HCT116 (cell line): Measurements from ENCODE around the gene PATL1.

ENCODE experiments used
- CBX3 ChIP-seq: IDR thresholded peaks from 2 replicates; pipeline ENCODE4 v1.6.1; 2012; ENCODE audit warnings: low read depth
- CEBPB ChIP-seq: IDR thresholded peaks from 2 replicates; pipeline ENCODE4 v1.6.1; 2012; ENCODE audit warnings: low read depth
- EZH2 ChIP-seq: fragments of 200-600 bp; sonication (generic); IDR thresholded peaks from 2 replicates; pipeline ENCODE4 v1.6.1; 2017; ENCODE audit warnings: antibody characterized with exemption, mixed run types
- POLR2A ChIP-seq: IDR thresholded peaks from 2 replicates; pipeline ENCODE4 v1.7.0; 2011; ENCODE audit warnings: borderline replicate concordance; ENCODE audit not compliant: insufficient read depth, insufficient read length; ENCODE audit errors: extremely low read depth
- POLR2AphosphoS5 ChIP-seq: IDR thresholded peaks from 2 replicates; pipeline ENCODE4 v1.6.1; 2011; ENCODE audit warnings: mild to moderate bottlenecking, low read depth, low read length, moderate library complexity
- RAD21 ChIP-seq: IDR thresholded peaks from 2 replicates; pipeline ENCODE4 v1.6.1; 2012; ENCODE audit warnings: low read depth, mild to moderate bottlenecking
- SIN3A ChIP-seq: IDR thresholded peaks from 2 replicates; pipeline ENCODE4 v1.6.1; 2012; ENCODE audit warnings: low read depth
- SP1 ChIP-seq: IDR thresholded peaks from 2 replicates; pipeline ENCODE4 v1.6.1; 2012; ENCODE audit warnings: low read depth
- TCF7L2 ChIP-seq: IDR thresholded peaks from 2 replicates; pipeline ENCODE4 v1.7.0; 2011; ENCODE audit warnings: borderline replicate concordance, inconsistent platforms; ENCODE audit not compliant: insufficient read depth, insufficient read length; ENCODE audit errors: extremely low read depth
- TF ChIP-seq, protein P1 (sequence below), 3 experiments: fragments of 200-600 bp in 1 of 3; sonication (generic) in 1 of 3; IDR thresholded peaks in 2 of 3; conservative IDR thresholded peaks in 1 of 3; 2 replicates each; pipeline ENCODE4 v1.5.1; 2012 to 2017; ENCODE audit warnings: low read depth in 2 of 3, low read length in 2 of 3, antibody characterized with exemption in 1 of 3, borderline replicate concordance in 1 of 3, control low read depth in 1 of 3, mild to moderate bottlenecking in 1 of 3, mixed read lengths in 1 of 3, mixed run types in 1 of 3, moderate library complexity in 1 of 3; ENCODE audit not compliant: insufficient read depth in 1 of 3
- TF ChIP-seq, protein P2 (sequence below): IDR thresholded peaks from 2 replicates; pipeline ENCODE4 v1.6.1; 2012; ENCODE audit warnings: low read depth

DNA sequence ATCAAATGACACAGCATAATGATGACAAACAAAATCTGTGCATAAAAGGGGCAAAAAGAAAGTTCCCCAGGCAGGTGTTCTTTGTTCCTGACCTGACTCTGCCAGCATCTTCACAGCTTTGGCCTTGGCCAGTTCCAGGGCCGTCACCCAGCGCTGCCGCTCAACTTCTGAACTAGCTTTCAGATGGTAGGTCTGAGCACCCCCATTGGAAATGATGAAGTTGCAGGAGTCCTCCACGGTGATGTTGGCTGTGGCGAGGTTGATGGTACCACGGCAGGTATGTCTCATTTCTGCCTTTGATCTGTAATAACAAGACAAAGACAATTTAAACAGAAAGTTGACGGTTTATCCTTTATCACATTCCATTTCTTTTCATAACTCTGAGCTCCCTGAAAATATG lies 58.5 kb downstream of the PATL1 start:
- TF ChIP-seq CBX3, result no peak
- TF ChIP-seq, protein P1, sequence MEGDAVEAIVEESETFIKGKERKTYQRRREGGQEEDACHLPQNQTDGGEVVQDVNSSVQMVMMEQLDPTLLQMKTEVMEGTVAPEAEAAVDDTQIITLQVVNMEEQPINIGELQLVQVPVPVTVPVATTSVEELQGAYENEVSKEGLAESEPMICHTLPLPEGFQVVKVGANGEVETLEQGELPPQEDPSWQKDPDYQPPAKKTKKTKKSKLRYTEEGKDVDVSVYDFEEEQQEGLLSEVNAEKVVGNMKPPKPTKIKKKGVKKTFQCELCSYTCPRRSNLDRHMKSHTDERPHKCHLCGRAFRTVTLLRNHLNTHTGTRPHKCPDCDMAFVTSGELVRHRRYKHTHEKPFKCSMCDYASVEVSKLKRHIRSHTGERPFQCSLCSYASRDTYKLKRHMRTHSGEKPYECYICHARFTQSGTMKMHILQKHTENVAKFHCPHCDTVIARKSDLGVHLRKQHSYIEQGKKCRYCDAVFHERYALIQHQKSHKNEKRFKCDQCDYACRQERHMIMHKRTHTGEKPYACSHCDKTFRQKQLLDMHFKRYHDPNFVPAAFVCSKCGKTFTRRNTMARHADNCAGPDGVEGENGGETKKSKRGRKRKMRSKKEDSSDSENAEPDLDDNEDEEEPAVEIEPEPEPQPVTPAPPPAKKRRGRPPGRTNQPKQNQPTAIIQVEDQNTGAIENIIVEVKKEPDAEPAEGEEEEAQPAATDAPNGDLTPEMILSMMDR (IDR thresholded peaks at IDR 0.05 in 2 of 3, conservative IDR thresholded peaks at IDR 0.05 in 1 of 3; ENCODE audit: borderline replicate concordance in 1 of 3, insufficient read depth in 1 of 3, low read depth in 2 of 3, low read length in 2 of 3), result no peak
- no peak for TF ChIP-seq EZH2
- no peak for TF ChIP-seq POLR2A
- no peak for TF ChIP-seq CEBPB
- no peak for TF ChIP-seq POLR2AphosphoS5
- no peak for TF ChIP-seq RAD21
- no peak for TF ChIP-seq SP1
- TF ChIP-seq, protein P2, sequence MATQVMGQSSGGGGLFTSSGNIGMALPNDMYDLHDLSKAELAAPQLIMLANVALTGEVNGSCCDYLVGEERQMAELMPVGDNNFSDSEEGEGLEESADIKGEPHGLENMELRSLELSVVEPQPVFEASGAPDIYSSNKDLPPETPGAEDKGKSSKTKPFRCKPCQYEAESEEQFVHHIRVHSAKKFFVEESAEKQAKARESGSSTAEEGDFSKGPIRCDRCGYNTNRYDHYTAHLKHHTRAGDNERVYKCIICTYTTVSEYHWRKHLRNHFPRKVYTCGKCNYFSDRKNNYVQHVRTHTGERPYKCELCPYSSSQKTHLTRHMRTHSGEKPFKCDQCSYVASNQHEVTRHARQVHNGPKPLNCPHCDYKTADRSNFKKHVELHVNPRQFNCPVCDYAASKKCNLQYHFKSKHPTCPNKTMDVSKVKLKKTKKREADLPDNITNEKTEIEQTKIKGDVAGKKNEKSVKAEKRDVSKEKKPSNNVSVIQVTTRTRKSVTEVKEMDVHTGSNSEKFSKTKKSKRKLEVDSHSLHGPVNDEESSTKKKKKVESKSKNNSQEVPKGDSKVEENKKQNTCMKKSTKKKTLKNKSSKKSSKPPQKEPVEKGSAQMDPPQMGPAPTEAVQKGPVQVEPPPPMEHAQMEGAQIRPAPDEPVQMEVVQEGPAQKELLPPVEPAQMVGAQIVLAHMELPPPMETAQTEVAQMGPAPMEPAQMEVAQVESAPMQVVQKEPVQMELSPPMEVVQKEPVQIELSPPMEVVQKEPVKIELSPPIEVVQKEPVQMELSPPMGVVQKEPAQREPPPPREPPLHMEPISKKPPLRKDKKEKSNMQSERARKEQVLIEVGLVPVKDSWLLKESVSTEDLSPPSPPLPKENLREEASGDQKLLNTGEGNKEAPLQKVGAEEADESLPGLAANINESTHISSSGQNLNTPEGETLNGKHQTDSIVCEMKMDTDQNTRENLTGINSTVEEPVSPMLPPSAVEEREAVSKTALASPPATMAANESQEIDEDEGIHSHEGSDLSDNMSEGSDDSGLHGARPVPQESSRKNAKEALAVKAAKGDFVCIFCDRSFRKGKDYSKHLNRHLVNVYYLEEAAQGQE, result no peak
- no peak for TF ChIP-seq SIN3A
- no peak for TF ChIP-seq TCF7L2
